Right lobe of liver (tissue), 4 donors: ENCODE results near the gene OR10A5.

Source experiments
- CTCF ChIP-seq, 4 donors: fragments of 200-600 bp in 3 of 4; fragments of 450-650 bp in 1 of 4; IDR thresholded peaks; one replicate each; pipeline versions ENCODE4 v1.5.1 to v1.8.0; 2016 to 2022; ENCODE audit warnings: antibody characterized with exemption in 4 of 4, mild to moderate bottlenecking in 2 of 4
- POLR2A ChIP-seq: fragments of 450-650 bp; IDR thresholded peaks from one replicate; pipeline ENCODE4 v1.6.1; 2017; ENCODE audit warnings: antibody characterized with exemption, mild to moderate bottlenecking
- donor health status: DM: no; HTN: no; CAD: no.
- donor health status: DM: no; HTN: no; CAD: no.
- donor health status: DM: no; HTN: yes; CAD: no.

GRCh38 chr11:6845383-6845782, at the start of gene OR10A5:
- TF ChIP-seq CTCF (IDR thresholded peaks at IDR 0.05): no peak
- no peak for TF ChIP-seq POLR2A
